ENCODE data around the gene POLR2I. TPM values are rescaled to one million over a fixed set of nuclear protein-coding genes. Genes with fewer than 3 reads are reported as not detected.

The POLR2I gene
- total and polyA plus RNA-seq, 2 of the 13 experiments (the other 11 are each of a cell fraction or from before 2014, with no cell fraction given): 40.5 to 104 TPM

GRCh38 chr19:36120092-36120983, 5.7 kb upstream of the POLR2I start (continued):
- TF ChIP-seq KIAA2018 (CRISPR knock-in tag; IDR thresholded peaks at IDR 0.05; ENCODE audit: borderline replicate concordance): 0 out of 2 replicates have a peak, but pooled peaks have one; percentile 58
- no peak for TF ChIP-seq ZNF530 (CRISPR knock-in tag; IDR thresholded peaks at IDR 0.05; ENCODE audit: low read depth)
- no peak; the same call in 1 of the 2 replicates for TF ChIP-seq ZNF547 (CRISPR knock-in tag; IDR thresholded peaks at IDR 0.05)
- TF ChIP-seq ZNF251 (CRISPR knock-in tag; IDR thresholded peaks at IDR 0.05): no peak
- TF ChIP-seq RBFOX2 (IDR thresholded peaks at IDR 0.05; ENCODE audit: low read depth, low read length): peak; percentile 20; the same call in 1 of the 2 replicates
- no peak for TF ChIP-seq MTA3 (CRISPR knock-in tag; IDR thresholded peaks at IDR 0.05)
- TF ChIP-seq ZNF367 (CRISPR knock-in tag; IDR thresholded peaks at IDR 0.05; ENCODE audit: borderline replicate concordance): no peak
- no peak for TF ChIP-seq ZNF234 (CRISPR knock-in tag; conservative IDR thresholded peaks at IDR 0.05)
- TF ChIP-seq ZNF510 (CRISPR knock-in tag; IDR thresholded peaks at IDR 0.05; ENCODE audit: low read depth): no peak
- no peak for TF ChIP-seq ZBTB1 (CRISPR knock-in tag; IDR thresholded peaks at IDR 0.05; ENCODE audit: borderline replicate concordance)
- TF ChIP-seq MTF2 (CRISPR knock-in tag; IDR thresholded peaks at IDR 0.05; ENCODE audit: borderline replicate concordance): no peak
- no peak for TF ChIP-seq ZNF639 (CRISPR knock-in tag; conservative IDR thresholded peaks at IDR 0.05)
- TF ChIP-seq ZNF737 (CRISPR knock-in tag; IDR thresholded peaks at IDR 0.05; ENCODE audit: borderline replicate concordance): no peak
- no peak for TF ChIP-seq KLF9 (CRISPR knock-in tag; IDR thresholded peaks at IDR 0.05; ENCODE audit: low read depth)
- peak; percentile 82 for TF ChIP-seq MXD4 (CRISPR knock-in tag; IDR thresholded peaks at IDR 0.05)
- no peak for TF ChIP-seq ZNF33B (CRISPR knock-in tag; IDR thresholded peaks at IDR 0.05)
- no peak for TF ChIP-seq BRCA1 (CRISPR knock-in tag; IDR thresholded peaks at IDR 0.05)
- no peak for TF ChIP-seq SOX6 (IDR thresholded peaks at IDR 0.05)
- peak; percentile 98 for TF ChIP-seq SOX6 (CRISPR knock-in tag; IDR thresholded peaks at IDR 0.05)
